ENCODE results near the gene ST3GAL6.

ST3GAL6 gene

GRCh38 chr3:98784666-98785600 lies 21.8 kb downstream of the ST3GAL6 start:
- H2AFZ ChIP-seq (ENCODE audit: low read depth, low read length) = no peak overlapping the region
- H3K4me3 ChIP-seq (ENCODE audit: low read length) = no peak overlapping the region
- H3K27me3 ChIP-seq (ENCODE audit: insufficient read depth, low read length) = no peaks in the 10 kb centered on the region
- no peaks in the 10 kb centered on the region for H3K4me1 ChIP-seq (ENCODE audit: insufficient read depth, low read length)
- no peaks in the 10 kb centered on the region for H3K36me3 ChIP-seq (ENCODE audit: insufficient read depth, low read length)
- H3K9me3 ChIP-seq (ENCODE audit: low read length) = no peaks in the 10 kb centered on the region

- Histone ChIP-seq H3K27me3 (ENCODE audit: insufficient read depth, low read length) (no peaks in the 10 kb centered on the region), H3K4me1 (ENCODE audit: insufficient read depth, low read length) (no peaks in the 10 kb centered on the region), H3K4me3 (ENCODE audit: low read length) (no peak overlapping the region), H2AFZ (ENCODE audit: low read depth, low read length) (no peak overlapping the region), H3K9me3 (ENCODE audit: low read length) (no peaks in the 10 kb centered on the region), H3K36me3 (ENCODE audit: insufficient read depth, low read length) (no peaks in the 10 kb centered on the region)
Measured at GRCh38 chr3:98786364-98787006, 23.3 kb downstream of the ST3GAL6 start.

DNA sequence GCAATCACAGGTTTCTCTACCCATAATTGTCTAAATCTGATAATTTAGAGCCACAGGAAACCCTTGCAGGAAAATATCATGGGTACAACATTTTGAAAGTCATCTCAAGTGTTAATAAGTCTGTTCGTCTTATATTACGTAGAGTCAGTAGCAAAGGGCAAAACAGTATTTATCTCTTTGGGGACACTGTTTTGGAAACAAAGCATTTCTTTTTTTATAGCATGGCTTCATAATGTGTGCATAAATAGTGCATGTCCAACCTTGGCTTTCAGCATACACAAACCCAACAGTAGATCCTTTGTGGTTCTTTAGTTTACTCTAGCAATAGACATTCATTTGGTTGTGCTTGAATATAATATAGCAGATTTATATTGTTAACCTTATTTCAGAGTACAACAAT lies 24.0 kb downstream of the ST3GAL6 start:
- Histone ChIP-seq H3K4me3 (ENCODE audit: low read length) (no peak overlapping the region), H3K4me1 (ENCODE audit: insufficient read depth, low read length) (no peaks in the 10 kb centered on the region), H2AFZ (ENCODE audit: low read depth, low read length) (no peak overlapping the region), H3K36me3 (ENCODE audit: insufficient read depth, low read length) (no peaks in the 10 kb centered on the region), H3K9me3 (ENCODE audit: low read length) (no peaks in the 10 kb centered on the region), H3K27me3 (ENCODE audit: insufficient read depth, low read length) (no peaks in the 10 kb centered on the region)

DNA sequence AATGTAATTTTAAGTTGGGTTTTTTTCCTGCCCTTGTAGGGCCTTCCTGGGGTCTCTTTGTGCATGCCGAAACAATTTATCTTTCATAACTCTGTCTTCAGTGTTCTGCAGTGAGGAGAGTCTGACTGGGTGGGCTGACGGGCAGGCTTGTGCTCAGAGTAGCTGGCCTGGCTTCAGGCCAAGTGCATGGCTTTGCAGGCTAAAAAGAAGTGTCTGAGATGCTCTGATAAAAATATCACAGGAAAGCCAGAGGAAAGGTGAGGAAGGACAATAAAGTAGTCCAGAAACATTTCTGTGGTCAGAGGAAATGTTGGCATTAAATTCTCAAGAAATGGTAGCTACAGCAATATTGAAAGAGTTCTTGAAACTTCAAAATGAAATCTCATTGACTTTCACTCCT lies 25.5 kb downstream of the ST3GAL6 start:
- Histone ChIP-seq H3K4me1 (ENCODE audit: insufficient read depth, low read length) (no peaks in the 10 kb centered on the region), H3K27me3 (ENCODE audit: insufficient read depth, low read length) (no peaks in the 10 kb centered on the region), H3K36me3 (ENCODE audit: insufficient read depth, low read length) (no peaks in the 10 kb centered on the region), H2AFZ (ENCODE audit: low read depth, low read length) (no peak overlapping the region), H3K4me3 (ENCODE audit: low read length) (no peak overlapping the region), H3K9me3 (ENCODE audit: low read length) (no peaks in the 10 kb centered on the region)

- Histone ChIP-seq H3K36me3 (ENCODE audit: insufficient read depth, low read length) (peaks cover 15% of the 10 kb centered on the region), H3K4me3 (ENCODE audit: low read length) (no peak overlapping the region), H3K4me1 (ENCODE audit: insufficient read depth, low read length) (no peaks in the 10 kb centered on the region), H3K9me3 (ENCODE audit: low read length) (no peaks in the 10 kb centered on the region), H3K27me3 (ENCODE audit: insufficient read depth, low read length) (no peaks in the 10 kb centered on the region), H2AFZ (ENCODE audit: low read depth, low read length) (no peak overlapping the region)
Measured at GRCh38 chr3:98791341-98792325, 28.5 kb downstream of the ST3GAL6 start.

DNA sequence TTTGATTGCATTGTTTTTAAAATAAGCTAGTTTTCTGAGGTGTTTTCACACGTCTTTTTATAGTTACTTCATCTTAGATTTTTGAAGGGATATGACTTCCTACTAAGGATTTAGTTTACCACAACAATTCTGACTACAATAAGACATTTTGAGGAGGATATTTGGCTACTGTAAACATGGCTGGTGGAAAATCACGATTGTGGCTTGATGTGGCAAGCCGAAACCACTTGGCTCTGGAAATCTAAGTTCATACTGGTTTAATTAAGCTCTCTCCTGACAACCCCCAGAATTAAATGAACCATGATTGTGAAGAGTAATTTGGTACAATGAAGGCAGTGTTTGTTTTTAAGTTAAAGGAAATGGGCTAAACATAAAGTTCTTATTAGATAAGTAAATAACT lies 30.8 kb downstream of the ST3GAL6 start:
- Histone ChIP-seq H2AFZ (ENCODE audit: low read depth, low read length) (no peak overlapping the region), H3K4me1 (ENCODE audit: insufficient read depth, low read length) (no peaks in the 10 kb centered on the region), H3K9me3 (ENCODE audit: low read length) (no peaks in the 10 kb centered on the region), H3K36me3 (ENCODE audit: insufficient read depth, low read length) (peaks cover 33% of the 10 kb centered on the region), H3K4me3 (ENCODE audit: low read length) (no peak overlapping the region), H3K27me3 (ENCODE audit: insufficient read depth, low read length) (no peaks in the 10 kb centered on the region)

GRCh38 chr3:98796334-98796733 lies 33.2 kb downstream of the ST3GAL6 start:
- no peak overlapping the region for H3K4me3 ChIP-seq (ENCODE audit: low read length)
- no peaks in the 10 kb centered on the region for H3K9me3 ChIP-seq (ENCODE audit: low read length)
- no peaks in the 10 kb centered on the region for H3K27me3 ChIP-seq (ENCODE audit: insufficient read depth, low read length)
- H2AFZ ChIP-seq (ENCODE audit: low read depth, low read length) = no peak overlapping the region
- peaks cover 57% of the 10 kb centered on the region for H3K36me3 ChIP-seq (ENCODE audit: insufficient read depth, low read length)
- no peaks in the 10 kb centered on the region for H3K4me1 ChIP-seq (ENCODE audit: insufficient read depth, low read length)

- Histone ChIP-seq H3K27me3 (ENCODE audit: insufficient read depth, low read length) (no peaks in the 10 kb centered on the region), H3K36me3 (ENCODE audit: insufficient read depth, low read length) (peaks cover 61% of the 10 kb centered on the region), H2AFZ (ENCODE audit: low read depth, low read length) (no peak overlapping the region), H3K9me3 (ENCODE audit: low read length) (no peaks in the 10 kb centered on the region), H3K4me1 (ENCODE audit: insufficient read depth, low read length) (no peaks in the 10 kb centered on the region), H3K4me3 (ENCODE audit: low read length) (no peak overlapping the region)
Measured at GRCh38 chr3:98797905-98798304, 34.8 kb downstream of the ST3GAL6 start.

DNA sequence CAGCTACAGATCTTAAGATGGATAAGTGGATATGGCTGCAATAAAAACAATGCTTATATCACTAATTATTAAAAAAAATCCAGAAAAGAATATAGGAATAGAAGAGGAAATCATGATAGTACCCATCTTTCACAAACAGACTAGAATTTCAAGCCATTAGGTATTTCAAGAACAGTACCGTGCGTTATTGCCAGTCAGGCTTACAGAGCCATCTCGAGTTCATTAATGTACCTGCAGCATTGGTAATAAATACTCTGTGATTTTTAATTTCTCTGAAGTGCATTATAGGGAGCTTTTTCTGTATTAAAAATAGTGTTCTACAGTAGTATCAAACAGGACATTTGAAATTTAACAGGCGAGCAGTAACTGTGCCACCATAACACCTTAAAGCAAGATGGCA lies 35.7 kb downstream of the ST3GAL6 start:
- H3K9me3 ChIP-seq (ENCODE audit: low read length) = no peaks in the 10 kb centered on the region
- peaks cover 61% of the 10 kb centered on the region for H3K36me3 ChIP-seq (ENCODE audit: insufficient read depth, low read length)
- no peaks in the 10 kb centered on the region for H3K4me1 ChIP-seq (ENCODE audit: insufficient read depth, low read length)
- no peaks in the 10 kb centered on the region for H3K27me3 ChIP-seq (ENCODE audit: insufficient read depth, low read length)
- H3K4me3 ChIP-seq (ENCODE audit: low read length) = no peak overlapping the region
- no peak overlapping the region for H2AFZ ChIP-seq (ENCODE audit: low read depth, low read length)

DNA sequence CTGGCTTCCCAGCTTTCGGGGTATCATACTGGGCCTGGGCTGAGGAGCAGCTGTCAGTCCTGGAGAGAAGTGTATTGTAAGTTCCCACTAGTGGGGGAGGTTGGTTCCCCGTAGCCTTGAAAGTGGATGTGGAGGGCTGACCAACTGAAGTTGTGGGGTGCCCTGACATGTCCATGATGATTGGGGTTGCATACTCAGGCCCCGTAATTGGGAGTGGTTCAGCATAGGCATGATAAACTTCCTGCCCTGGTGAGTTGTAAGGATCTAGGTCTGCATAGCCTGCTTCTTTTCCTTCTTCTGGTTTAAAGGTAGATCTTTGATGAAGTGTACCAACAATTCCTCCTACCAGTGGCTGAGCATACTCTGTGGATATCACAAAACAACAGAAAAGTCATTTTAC lies 36.3 kb downstream of the ST3GAL6 start:
- no peak overlapping the region for H3K4me3 ChIP-seq (ENCODE audit: low read length)
- no peaks in the 10 kb centered on the region for H3K9me3 ChIP-seq (ENCODE audit: low read length)
- no peak overlapping the region for H2AFZ ChIP-seq (ENCODE audit: low read depth, low read length)
- peaks cover 61% of the 10 kb centered on the region for H3K36me3 ChIP-seq (ENCODE audit: insufficient read depth, low read length)
- no peaks in the 10 kb centered on the region for H3K4me1 ChIP-seq (ENCODE audit: insufficient read depth, low read length)
- H3K27me3 ChIP-seq (ENCODE audit: insufficient read depth, low read length) = no peaks in the 10 kb centered on the region

GRCh38 chr3:98800401-98800800 lies 37.3 kb downstream of the ST3GAL6 start:
- peaks cover 65% of the 10 kb centered on the region for H3K36me3 ChIP-seq (ENCODE audit: insufficient read depth, low read length)

GRCh38 chr3:98801043-98801747 lies 38.1 kb downstream of the ST3GAL6 start:
- Histone ChIP-seq H3K9me3 (ENCODE audit: low read length) (peaks cover 4% of the 10 kb centered on the region), H3K36me3 (ENCODE audit: insufficient read depth, low read length) (peaks cover 66% of the 10 kb centered on the region), H3K4me3 (ENCODE audit: low read length) (no peak overlapping the region), H3K27me3 (ENCODE audit: insufficient read depth, low read length) (no peaks in the 10 kb centered on the region), H2AFZ (ENCODE audit: low read depth, low read length) (no peak overlapping the region), H3K4me1 (ENCODE audit: insufficient read depth, low read length) (no peaks in the 10 kb centered on the region)

More at GRCh38 chr3:98800401-98800800, 37.3 kb downstream of the ST3GAL6 start:
- Histone ChIP-seq H3K4me1 (ENCODE audit: insufficient read depth, low read length) (no peaks in the 10 kb centered on the region), H3K27me3 (ENCODE audit: insufficient read depth, low read length) (no peaks in the 10 kb centered on the region), H3K9me3 (ENCODE audit: low read length) (peaks cover under 1% of the 10 kb centered on the region), H3K4me3 (ENCODE audit: low read length) (no peak overlapping the region), H2AFZ (ENCODE audit: low read depth, low read length) (no peak overlapping the region)

Measured in neuron (in vitro differentiated cells).